ENCODE data around the gene SLC1A5. TPM values are rescaled to one million over a fixed set of nuclear protein-coding genes. Genes with fewer than 3 reads are reported as not detected.

Gene SLC1A5
- 98.3 and 101 TPM in 2 replicates for total RNA-seq

DNA sequence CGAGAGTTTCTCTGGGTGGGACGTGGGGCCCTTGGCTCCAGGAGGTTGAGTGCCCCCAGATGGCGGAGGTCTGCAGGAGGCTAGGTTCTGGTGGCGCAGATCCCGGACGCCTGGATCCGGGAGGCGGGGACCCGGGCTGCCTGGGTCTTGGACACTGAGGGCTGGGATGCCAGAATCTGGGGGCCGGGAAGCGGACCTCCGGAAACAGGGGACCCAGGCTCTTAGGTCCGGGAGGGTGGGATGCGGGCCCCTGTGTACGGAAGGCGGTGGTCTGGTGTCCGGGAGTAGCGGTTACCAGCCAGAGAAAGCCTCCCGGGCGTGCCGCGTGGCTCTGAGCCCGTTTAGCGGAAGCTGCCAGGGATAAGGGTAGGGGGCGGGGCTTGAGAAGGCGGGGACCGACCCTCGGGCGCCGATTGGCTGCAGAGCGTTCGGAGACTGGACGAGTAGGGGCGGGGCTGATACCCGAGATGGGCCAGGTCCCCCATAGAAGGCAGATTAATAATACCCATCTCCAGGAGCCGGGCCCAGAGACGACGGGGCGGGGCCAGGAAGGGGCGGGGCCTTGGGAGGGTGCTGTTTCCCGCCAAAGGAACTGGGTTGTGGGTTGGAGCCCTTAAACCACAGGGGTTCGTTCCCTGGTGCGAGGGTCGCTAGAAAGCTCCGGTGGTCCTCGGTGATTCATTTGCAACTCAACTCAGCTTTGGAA, at the start of gene SLC1A5:
SLC1A5 (minus strand) TSS at position 333 of the 706 bp plus-strand sequence. CDS start 629 bp downstream, outside the sequence.

GRCh38 chr19:46746281-46747057, 41.9 kb downstream of the SLC1A5 start, which contains the start of gene STRN4:
Gene STRN4 (minus strand): TSS chr19:46746450. CDS start chr19:46746430, 20 bp downstream.

GRCh38 chr19:46745521-46746280, 42.7 kb downstream of the SLC1A5 start, which contains the start of gene FKRP:
Gene FKRP (plus strand): TSS chr19:46746057. CDS start chr19:46755451, 9,394 bp downstream.

Other genes with a start within 250 kb of the SLC1A5 start
- 296 and 299 TPM in 2 replicates for gene CALM3, start 187.3 kb downstream of the SLC1A5 start, total RNA-seq
- gene PTGIR, start 163.5 kb downstream of the SLC1A5 start, total RNA-seq, result 0.67 and 2.7 TPM in 2 replicates
- not detected in 2 replicates for gene GNG8, start 152.4 kb downstream of the SLC1A5 start, total RNA-seq
- gene DACT3, start 127.4 kb downstream of the SLC1A5 start, total RNA-seq, result 0.20 and 0.33 TPM in 2 replicates
- gene PRKD2, start 71.5 kb downstream of the SLC1A5 start, total RNA-seq, result 48.8 and 53.1 TPM in 2 replicates
- 23.0 and 24.8 TPM in 2 replicates for gene FKRP, start 42.5 kb downstream of the SLC1A5 start, total RNA-seq
- gene STRN4, start 42.1 kb downstream of the SLC1A5 start, total RNA-seq, result 68.0 and 78.3 TPM in 2 replicates
- 277 and 285 TPM in 2 replicates for gene AP2S1, start 62.3 kb upstream of the SLC1A5 start, total RNA-seq
- gene ARHGAP35, start 72.4 kb upstream of the SLC1A5 start, total RNA-seq, result 19.3 and 22.4 TPM in 2 replicates
- gene NPAS1, start 231.2 kb upstream of the SLC1A5 start, total RNA-seq, result not detected in 2 replicates